Right renal pelvis (tissue), 4 donors: ENCODE results near the gene PALM. TPM values are rescaled to one million over a fixed set of nuclear protein-coding genes. Genes with fewer than 3 reads are reported as not detected.
"Not testable (repeated sequence)": the region's sequence is repeated elsewhere in the genome, so short reads cannot be mapped to it uniquely, and the experiment has no call there.

ENCODE experiments used
- DNase-seq, 4 donors: peaks; one replicate each; pipeline ENCODE4 v3.0.0-alpha.2; 2013; ENCODE audit warnings: low read depth in 4 of 4, low spot score in 3 of 4, missing footprints in 1 of 4
- polyA plus RNA-seq, 4 donors: library from polyadenylated mRNA; unstranded; fragments of 120-200 nt; gene quantifications; one replicate each; pipeline ENCODE4 v1.2.1, GENCODE V29; 2013; ENCODE audit not compliant: insufficient read length in 4 of 4

Gene PALM
- polyA plus RNA-seq: 100 to 1,000 TPM in 1 of 4 donors, 10 to 100 TPM in 3; 79.7 to 121 (median 87.5) TPM

GRCh38 chr19:708154-709143 is at the start of gene PALM:
TSS of gene PALM (plus strand) at chr19:708935. CDS start at chr19:709147, 212 bp downstream.
- no peak for DNase-seq

GRCh38 chr19:660793-661426 is 47.8 kb upstream of the PALM start:
- no peak for DNase-seq

GRCh38 chr19:661427-662196 is 47.1 kb upstream of the PALM start:
- DNase-seq: no peak

- DNase-seq: no peak
Observed at GRCh38 chr19:662207-662961, 46.4 kb upstream of the PALM start.

GRCh38 chr19:662962-663681 is 45.6 kb upstream of the PALM start, which contains the start of gene RNF126:
TSS of gene RNF126 (minus strand) at chr19:663214. CDS start at chr19:663121, 93 bp downstream.
- DNase-seq: peak; percentile 76 to 79 (median 78)

GRCh38 chr19:663682-664117 is 45.0 kb upstream of the PALM start:
- DNase-seq: no peak

GRCh38 chr19:664913-665443 is 43.8 kb upstream of the PALM start:
- peak in 3 of 4 donors; percentile 70 to 80 (median 74) for DNase-seq

- DNase-seq: not testable (repeated sequence)
Observed at GRCh38 chr19:666985-667573, 41.7 kb upstream of the PALM start.

GRCh38 chr19:668675-669434 is 39.9 kb upstream of the PALM start:
- not testable (repeated sequence) for DNase-seq

- DNase-seq: no peak
Observed at GRCh38 chr19:670609-671075, 38.1 kb upstream of the PALM start.

- no peak for DNase-seq
Observed at GRCh38 chr19:674282-675151, 34.2 kb upstream of the PALM start.

GRCh38 chr19:676007-676338 is 32.8 kb upstream of the PALM start:
- no peak for DNase-seq

GRCh38 chr19:676339-677105 is 32.2 kb upstream of the PALM start, which contains the start of gene FSTL3:
TSS of gene FSTL3 (plus strand) at chr19:676392. CDS start at chr19:676424, 32 bp downstream.
- DNase-seq: no peak

GRCh38 chr19:677201-677600 is 31.5 kb upstream of the PALM start:
- DNase-seq: no peak

GRCh38 chr19:677601-678436 is 30.9 kb upstream of the PALM start:
- no peak for DNase-seq
